ENCODE data around the gene PCDHGA6. TPM values are rescaled to one million over a fixed set of nuclear protein-coding genes. Genes with fewer than 3 reads are reported as not detected.
"Not testable (repeated sequence)": the region's sequence is repeated elsewhere in the genome, so short reads cannot be mapped to it uniquely, and the experiment has no call there.

Gene PCDHGA6
- total RNA-seq, 1 donor from 2014 or later, result 3.9 TPM

DNA sequence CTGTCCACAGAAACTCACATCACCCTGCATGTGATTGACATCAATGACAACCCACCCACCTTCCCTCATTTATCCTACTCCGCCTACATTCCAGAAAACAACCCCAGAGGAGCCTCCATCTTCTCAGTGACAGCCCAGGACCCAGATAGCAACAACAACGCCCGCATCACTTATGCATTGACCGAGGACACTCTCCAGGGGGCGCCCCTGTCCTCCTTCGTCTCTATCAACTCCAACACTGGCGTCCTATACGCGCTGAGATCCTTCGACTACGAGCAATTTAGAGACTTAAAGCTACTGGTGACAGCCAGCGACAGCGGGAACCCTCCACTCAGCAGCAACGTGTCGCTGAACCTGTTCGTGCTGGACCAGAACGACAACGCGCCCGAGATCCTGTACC is 28.4 kb upstream of the PCDHGA6 start:
- Mint-ChIP-seq H3K27ac (ENCODE audit: unreplicated experiment) (peak overlapping the region; percentile 1), H3K9me3 (ENCODE audit: unreplicated experiment) (peaks cover 38% of the 10 kb centered on the region), H3K36me3 (ENCODE audit: low read depth, unreplicated experiment) (peaks cover 47% of the 10 kb centered on the region), H3K27me3 (ENCODE audit: unreplicated experiment) (peaks cover 9% of the 10 kb centered on the region), H3K4me3 (ENCODE audit: unreplicated experiment) (no peak overlapping the region), H3K4me1 (ENCODE audit: unreplicated experiment) (no peaks in the 10 kb centered on the region)
- TF ChIP-seq, protein P1, sequence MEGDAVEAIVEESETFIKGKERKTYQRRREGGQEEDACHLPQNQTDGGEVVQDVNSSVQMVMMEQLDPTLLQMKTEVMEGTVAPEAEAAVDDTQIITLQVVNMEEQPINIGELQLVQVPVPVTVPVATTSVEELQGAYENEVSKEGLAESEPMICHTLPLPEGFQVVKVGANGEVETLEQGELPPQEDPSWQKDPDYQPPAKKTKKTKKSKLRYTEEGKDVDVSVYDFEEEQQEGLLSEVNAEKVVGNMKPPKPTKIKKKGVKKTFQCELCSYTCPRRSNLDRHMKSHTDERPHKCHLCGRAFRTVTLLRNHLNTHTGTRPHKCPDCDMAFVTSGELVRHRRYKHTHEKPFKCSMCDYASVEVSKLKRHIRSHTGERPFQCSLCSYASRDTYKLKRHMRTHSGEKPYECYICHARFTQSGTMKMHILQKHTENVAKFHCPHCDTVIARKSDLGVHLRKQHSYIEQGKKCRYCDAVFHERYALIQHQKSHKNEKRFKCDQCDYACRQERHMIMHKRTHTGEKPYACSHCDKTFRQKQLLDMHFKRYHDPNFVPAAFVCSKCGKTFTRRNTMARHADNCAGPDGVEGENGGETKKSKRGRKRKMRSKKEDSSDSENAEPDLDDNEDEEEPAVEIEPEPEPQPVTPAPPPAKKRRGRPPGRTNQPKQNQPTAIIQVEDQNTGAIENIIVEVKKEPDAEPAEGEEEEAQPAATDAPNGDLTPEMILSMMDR (IDR thresholded peaks at IDR 0.05; ENCODE audit: unreplicated experiment), result no peak
- DNase-seq (ENCODE audit: low spot score), result no peak

DNA sequence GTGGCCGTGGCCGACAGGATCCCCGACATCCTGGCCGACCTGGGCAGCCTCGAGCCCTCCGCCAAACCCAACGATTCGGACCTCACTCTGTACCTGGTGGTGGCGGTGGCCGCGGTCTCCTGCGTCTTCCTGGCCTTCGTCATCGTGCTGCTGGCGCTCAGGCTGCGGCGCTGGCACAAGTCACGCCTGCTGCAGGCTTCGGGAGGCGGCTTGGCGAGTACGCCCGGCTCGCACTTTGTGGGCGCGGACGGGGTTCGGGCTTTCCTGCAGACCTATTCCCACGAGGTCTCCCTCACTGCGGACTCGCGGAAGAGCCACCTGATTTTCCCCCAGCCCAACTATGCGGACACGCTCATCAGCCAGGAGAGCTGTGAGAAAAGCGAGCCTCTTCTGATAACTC is 27.7 kb upstream of the PCDHGA6 start:
- H3K27ac Mint-ChIP-seq (ENCODE audit: unreplicated experiment); H3K4me1 Mint-ChIP-seq (ENCODE audit: unreplicated experiment); H3K4me3 Mint-ChIP-seq (ENCODE audit: unreplicated experiment): not testable (repeated sequence)

DNA sequence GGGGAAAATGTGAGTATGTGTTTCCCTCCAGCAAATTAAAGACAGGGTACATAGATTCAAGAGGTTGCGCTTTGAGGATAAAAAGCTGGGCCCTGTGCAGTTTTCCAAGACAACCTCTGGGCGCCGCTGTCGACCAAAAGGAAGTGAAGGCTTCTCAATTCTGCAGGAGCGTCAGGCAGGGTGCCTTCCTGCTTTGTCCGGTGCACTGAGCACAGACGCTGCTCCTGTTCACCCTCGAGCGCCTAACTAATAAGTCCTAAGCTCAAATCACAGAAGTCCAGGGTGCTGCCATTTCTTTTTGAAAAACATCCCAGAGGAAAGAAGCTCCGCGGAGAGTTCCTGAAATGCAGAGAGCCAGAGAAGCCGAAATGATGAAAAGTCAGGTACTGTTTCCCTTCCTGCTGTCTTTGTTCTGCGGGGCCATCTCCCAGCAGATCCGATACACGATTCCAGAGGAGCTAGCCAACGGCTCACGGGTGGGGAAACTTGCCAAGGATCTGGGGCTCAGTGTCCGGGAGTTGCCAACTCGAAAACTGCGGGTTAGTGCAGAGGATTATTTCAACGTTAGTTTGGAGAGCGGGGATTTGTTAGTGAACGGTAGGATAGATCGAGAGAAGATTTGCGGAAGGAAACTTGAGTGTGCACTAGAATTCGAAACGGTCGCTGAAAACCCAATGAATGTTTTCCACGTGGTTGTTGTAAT is 23.6 kb upstream of the PCDHGA6 start, which contains the start of gene PCDHGB1:
Gene PCDHGB1, plus strand, starts transcription at position 183 of the 703 bp plus-strand sequence. Its CDS starts 162 bp downstream, at position 345.
- no peaks in the 10 kb centered on the region for H3K4me1 Mint-ChIP-seq (ENCODE audit: unreplicated experiment)
- H3K9me3 Mint-ChIP-seq (ENCODE audit: unreplicated experiment), result peaks cover 30% of the 10 kb centered on the region
- H3K4me3 Mint-ChIP-seq (ENCODE audit: unreplicated experiment), result peak within 1 kb of the TSS; percentile 43
- H3K27ac Mint-ChIP-seq (ENCODE audit: unreplicated experiment), result no peak within 1 kb of the TSS
- TF ChIP-seq, protein P1 (IDR thresholded peaks at IDR 0.05; ENCODE audit: unreplicated experiment), result no peak
- peaks cover 5% of the 10 kb centered on the region for H3K27me3 Mint-ChIP-seq (ENCODE audit: unreplicated experiment)
- peaks cover 41% of the 10 kb centered on the region for H3K36me3 Mint-ChIP-seq (ENCODE audit: low read depth, unreplicated experiment)
- peak; percentile 25 for DNase-seq (ENCODE audit: low spot score)

More for the DNA sequence above, 27.7 kb upstream of the PCDHGA6 start:
- DNase-seq (ENCODE audit: low spot score); H3K27me3 Mint-ChIP-seq (ENCODE audit: unreplicated experiment): not testable (repeated sequence)
- peaks cover 40% of the 10 kb centered on the region for H3K9me3 Mint-ChIP-seq (ENCODE audit: unreplicated experiment)
- H3K36me3 Mint-ChIP-seq (ENCODE audit: low read depth, unreplicated experiment), result peaks cover 46% of the 10 kb centered on the region

DNA sequence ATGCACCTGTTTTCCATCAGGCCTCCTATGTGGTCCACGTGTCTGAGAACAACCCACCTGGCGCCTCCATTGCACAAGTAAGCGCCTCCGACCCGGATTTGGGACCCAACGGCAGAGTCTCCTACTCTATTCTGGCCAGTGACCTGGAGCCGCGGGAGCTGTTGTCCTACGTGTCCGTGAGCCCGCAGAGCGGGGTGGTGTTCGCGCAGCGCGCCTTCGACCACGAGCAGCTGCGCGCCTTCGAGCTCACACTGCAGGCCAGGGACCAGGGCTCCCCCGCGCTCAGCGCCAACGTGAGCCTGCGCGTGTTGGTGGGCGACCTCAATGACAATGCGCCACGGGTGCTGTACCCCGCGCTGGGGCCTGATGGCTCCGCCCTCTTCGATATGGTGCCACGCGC is 22.1 kb upstream of the PCDHGA6 start:
- TF ChIP-seq, protein P1 (IDR thresholded peaks at IDR 0.05; ENCODE audit: unreplicated experiment), result no peak
- peaks cover 45% of the 10 kb centered on the region for H3K36me3 Mint-ChIP-seq (ENCODE audit: low read depth, unreplicated experiment)

DNA sequence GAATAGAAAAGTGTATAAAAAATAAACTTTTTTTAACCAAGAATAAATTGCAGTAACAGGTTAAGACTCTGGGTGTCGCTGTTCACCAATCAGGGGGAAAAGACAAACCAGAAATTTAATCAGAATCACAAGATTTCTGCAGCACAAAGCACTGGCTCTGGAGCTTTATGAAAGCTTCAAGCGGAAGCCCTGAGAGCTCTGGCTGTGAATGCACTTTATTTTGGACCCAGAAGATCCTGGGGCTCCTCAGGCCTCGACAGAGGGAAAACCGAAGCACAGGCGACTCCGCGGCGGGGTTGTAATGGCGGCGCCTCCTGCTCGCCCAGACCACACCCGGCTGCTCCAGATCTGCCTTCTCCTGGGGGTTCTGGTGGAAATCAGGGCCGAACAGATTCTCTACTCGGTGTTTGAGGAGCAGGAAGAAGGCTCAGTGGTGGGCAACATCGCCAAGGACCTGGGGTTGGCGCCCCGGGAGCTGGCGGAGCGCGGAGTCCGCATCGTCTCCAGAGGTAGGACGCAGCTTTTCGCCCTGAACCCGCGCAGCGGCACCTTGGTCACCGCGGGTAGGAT is 18.7 kb upstream of the PCDHGA6 start, which contains the start of gene PCDHGA4:
Gene PCDHGA4, plus strand, starts transcription at position 122 of the 570 bp plus-strand sequence. Its CDS starts 87 bp downstream, at position 209.
- no peak for DNase-seq (ENCODE audit: low spot score)
- H3K27ac Mint-ChIP-seq (ENCODE audit: unreplicated experiment), result no peak within 1 kb of the TSS

More for the DNA sequence above, 22.1 kb upstream of the PCDHGA6 start:
- Mint-ChIP-seq H3K9me3 (ENCODE audit: unreplicated experiment) (peaks cover 29% of the 10 kb centered on the region), H3K4me3 (ENCODE audit: unreplicated experiment) (no peak overlapping the region), H3K4me1 (ENCODE audit: unreplicated experiment) (no peaks in the 10 kb centered on the region), H3K27ac (ENCODE audit: unreplicated experiment) (no peak overlapping the region), H3K27me3 (ENCODE audit: unreplicated experiment) (peaks cover 6% of the 10 kb centered on the region)
- no peak for DNase-seq (ENCODE audit: low spot score)

More for the DNA sequence above, 18.7 kb upstream of the PCDHGA6 start, which contains the start of gene PCDHGA4:
- Mint-ChIP-seq H3K4me1 (ENCODE audit: unreplicated experiment) (peaks cover 7% of the 10 kb centered on the region), H3K9me3 (ENCODE audit: unreplicated experiment) (peaks cover 27% of the 10 kb centered on the region), H3K27me3 (ENCODE audit: unreplicated experiment) (peaks cover 4% of the 10 kb centered on the region), H3K36me3 (ENCODE audit: low read depth, unreplicated experiment) (peaks cover 45% of the 10 kb centered on the region), H3K4me3 (ENCODE audit: unreplicated experiment) (peak within 1 kb of the TSS; percentile 51)
- TF ChIP-seq, protein P1 (IDR thresholded peaks at IDR 0.05; ENCODE audit: unreplicated experiment), result peak; percentile 60
